Transverse colon (tissue), 4 donors: ENCODE measurements around the gene HMCN1. TPM values are rescaled to one million over a fixed set of nuclear protein-coding genes. Genes with fewer than 3 reads are reported as not detected.

Experiments used
- DNase-seq: peaks from one replicate; pipeline ENCODE4 v3.0.0-alpha.2; 2019
- H3K27ac ChIP-seq, 4 donors: fragments of 200-600 bp; sonication (generic); 2 replicates each; pipeline ENCODE4 v1.5.1; 2016 to 2018; ENCODE audit warnings: inconsistent platforms in 4 of 4
- H3K27me3 ChIP-seq: fragments of 200-600 bp; sonication (generic); 2 replicates; pipeline ENCODE4 v1.5.1; 2017; ENCODE audit warnings: inconsistent platforms
- H3K36me3 ChIP-seq, 4 donors: fragments of 200-600 bp; sonication (generic); 2 replicates each; pipeline ENCODE4 v1.5.1; 2017 to 2019; ENCODE audit warnings: inconsistent platforms in 4 of 4
- H3K4me1 ChIP-seq, 4 donors: fragments of 200-600 bp; sonication (generic); 2 replicates each; pipeline ENCODE4 v1.5.1; 2017 to 2020; ENCODE audit warnings: inconsistent platforms in 4 of 4
- H3K4me3 ChIP-seq, 4 donors: fragments of 200-600 bp; sonication (generic); 1 replicate in 1 of 4; 2 replicates in 3 of 4; pipeline versions ENCODE4 v1.5.1 to v1.6.1; 2017 to 2019; ENCODE audit warnings: inconsistent platforms in 4 of 4
- H3K9me3 ChIP-seq, 2 donors: fragments of 200-600 bp; sonication (generic); 2 replicates each; pipeline ENCODE4 v1.5.1; 2017 to 2019; ENCODE audit warnings: inconsistent platforms in 2 of 2
- EP300 ChIP-seq: sonication (generic); formaldehyde crosslinking; IDR thresholded peaks from one replicate; pipeline ENCODE4 v1.6.1; 2017; ENCODE audit warnings: antibody characterized with exemption, low read depth
- POLR2A ChIP-seq: fragments of 450-650 bp; IDR thresholded peaks from one replicate; pipeline ENCODE4 v1.6.1; 2016; ENCODE audit warnings: antibody characterized with exemption, mild to moderate bottlenecking, moderate library complexity
- POLR2AphosphoS5 ChIP-seq, 3 donors: sonication (generic); formaldehyde crosslinking; IDR thresholded peaks; one replicate each; pipeline ENCODE4 v1.6.1; 2016; ENCODE audit warnings: antibody characterized with exemption in 3 of 3
- WGBS, 2 donors: methylation state at CpG; one replicate each; pipeline ENCODE4 v1.1.5; 2018; ENCODE audit warnings: low coverage in 1 of 2; 5-methylcytosine and 5-hydroxymethylcytosine counted together
- in situ Hi-C, 4 donors: fragments of 200-750 bp; cut with MboI; loops; one replicate each; pipeline versions ENCODE4 v1.15.0 to v1.15.1; 2017; ENCODE audit warnings: low sequenced_read_pairs in 3 of 4, low pct_ligation_motif_present in 1 of 4, low pct_unique_long_range_greater_than_20kb in 1 of 4
- intact Hi-C: fragments of 100-400 bp; cut with DNase I; formaldehyde crosslinking; loops from one replicate; pipeline ENCODE4 v1.15.1; 2023; ENCODE audit warnings: low total_unique reads
- total RNA-seq, 4 donors: library from RNA; depleted of rRNA; stranded (reverse); fragments of >200 nt; gene quantifications; one replicate each; pipeline ENCODE4 v1.1.0, GENCODE V29; 2016
- TF ChIP-seq, protein P1 (sequence below), 5 experiments: fragments of 200-600 bp in 3 of 5; fragments of 450-650 bp in 2 of 5; sonication (generic) in 3 of 5; IDR thresholded peaks; 1 replicate in 2 of 5; 2 replicates in 3 of 5; pipeline ENCODE4 v1.5.1; 2016 to 2017; ENCODE audit warnings: antibody characterized with exemption in 5 of 5, inconsistent platforms in 3 of 5, mild to moderate bottlenecking in 2 of 5, moderate library complexity in 1 of 5

HMCN1 gene
- total RNA-seq, 4 donors from 2014 or later = 1.1 to 2.7 (median 2.1) TPM

DNA sequence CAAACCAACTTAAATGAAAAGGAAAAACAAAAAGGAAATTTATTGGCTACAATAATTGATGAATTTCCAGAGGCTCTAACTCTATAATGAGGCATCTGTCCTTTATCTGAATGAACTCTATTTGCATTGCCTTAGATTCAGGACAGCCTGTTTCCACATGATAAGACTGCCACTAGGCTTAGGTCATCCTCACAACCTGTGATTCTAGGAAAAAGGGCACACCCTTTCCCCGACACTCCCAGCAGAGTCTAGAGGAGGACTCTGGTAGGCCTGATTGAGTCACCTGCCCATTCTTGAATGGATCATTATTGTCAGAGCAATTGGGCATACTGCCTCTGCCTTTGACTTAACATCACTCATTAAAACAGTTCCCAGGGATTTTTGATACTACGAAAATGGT is 378.1 kb downstream of the HMCN1 start:
- no peaks in the 10 kb centered on the region for H3K36me3 ChIP-seq
- no peak for DNase-seq
- H3K4me3 ChIP-seq = no peak overlapping the region
- H3K27ac ChIP-seq = no peak overlapping the region
- in situ Hi-C loops (no loop called here), intact Hi-C loops (no loop called here)
- 90 to 100% methylated on average over 1 to 2 of the region's 2 CpGs for WGBS, 2 donors
- no peak for TF ChIP-seq POLR2AphosphoS5 (IDR thresholded peaks at IDR 0.05)
- no peak for TF ChIP-seq POLR2A
- TF ChIP-seq EP300 = no peak
- TF ChIP-seq, protein P1, sequence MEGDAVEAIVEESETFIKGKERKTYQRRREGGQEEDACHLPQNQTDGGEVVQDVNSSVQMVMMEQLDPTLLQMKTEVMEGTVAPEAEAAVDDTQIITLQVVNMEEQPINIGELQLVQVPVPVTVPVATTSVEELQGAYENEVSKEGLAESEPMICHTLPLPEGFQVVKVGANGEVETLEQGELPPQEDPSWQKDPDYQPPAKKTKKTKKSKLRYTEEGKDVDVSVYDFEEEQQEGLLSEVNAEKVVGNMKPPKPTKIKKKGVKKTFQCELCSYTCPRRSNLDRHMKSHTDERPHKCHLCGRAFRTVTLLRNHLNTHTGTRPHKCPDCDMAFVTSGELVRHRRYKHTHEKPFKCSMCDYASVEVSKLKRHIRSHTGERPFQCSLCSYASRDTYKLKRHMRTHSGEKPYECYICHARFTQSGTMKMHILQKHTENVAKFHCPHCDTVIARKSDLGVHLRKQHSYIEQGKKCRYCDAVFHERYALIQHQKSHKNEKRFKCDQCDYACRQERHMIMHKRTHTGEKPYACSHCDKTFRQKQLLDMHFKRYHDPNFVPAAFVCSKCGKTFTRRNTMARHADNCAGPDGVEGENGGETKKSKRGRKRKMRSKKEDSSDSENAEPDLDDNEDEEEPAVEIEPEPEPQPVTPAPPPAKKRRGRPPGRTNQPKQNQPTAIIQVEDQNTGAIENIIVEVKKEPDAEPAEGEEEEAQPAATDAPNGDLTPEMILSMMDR (IDR thresholded peaks at IDR 0.05) = no peak
- H3K27me3 ChIP-seq = no peaks in the 10 kb centered on the region
- H3K4me1 ChIP-seq = no peaks in the 10 kb centered on the region
- H3K9me3 ChIP-seq = no peaks in the 10 kb centered on the region

- intact Hi-C loops (no loop called here), in situ Hi-C loops (no loop called here)
- H3K4me1 ChIP-seq = no peaks in the 10 kb centered on the region
- TF ChIP-seq, protein P1 (IDR thresholded peaks at IDR 0.05) = no peak
- TF ChIP-seq POLR2A = no peak
- no peak for TF ChIP-seq EP300
- no peak for TF ChIP-seq POLR2AphosphoS5 (IDR thresholded peaks at IDR 0.05)
- no peak overlapping the region for H3K4me3 ChIP-seq
- no peak for DNase-seq
- no peaks in the 10 kb centered on the region for H3K36me3 ChIP-seq
- no peak overlapping the region for H3K27ac ChIP-seq
- no peaks in the 10 kb centered on the region for H3K27me3 ChIP-seq
- no peaks in the 10 kb centered on the region for H3K9me3 ChIP-seq
Observed at GRCh38 chr1:186113461-186113860, 379.3 kb downstream of the HMCN1 start.

GRCh38 chr1:186118724-186119123 is 384.5 kb downstream of the HMCN1 start:
- no peak for TF ChIP-seq POLR2AphosphoS5 (IDR thresholded peaks at IDR 0.05)
- TF ChIP-seq, protein P1 (IDR thresholded peaks at IDR 0.05) = no peak
- no peak for TF ChIP-seq EP300
- no peak for TF ChIP-seq POLR2A
- no peak for DNase-seq

GRCh38 chr1:186122837-186123236 is 388.6 kb downstream of the HMCN1 start:
- H3K4me1 ChIP-seq = no peaks in the 10 kb centered on the region

More at GRCh38 chr1:186118724-186119123, 384.5 kb downstream of the HMCN1 start:
- WGBS, 2 donors = 87 to 92% methylated on average over 1 of the region's 1 CpG
- intact Hi-C loops (no loop called here), in situ Hi-C loops (no loop called here)
- Histone ChIP-seq H3K4me1 (no peaks in the 10 kb centered on the region), H3K4me3 (no peak overlapping the region), H3K9me3 (no peaks in the 10 kb centered on the region), H3K36me3 (no peaks in the 10 kb centered on the region), H3K27me3 (no peaks in the 10 kb centered on the region), H3K27ac (no peak overlapping the region)

More at GRCh38 chr1:186122837-186123236, 388.6 kb downstream of the HMCN1 start:
- Histone ChIP-seq H3K27me3 (no peaks in the 10 kb centered on the region), H3K9me3 (no peaks in the 10 kb centered on the region), H3K4me3 (no peak overlapping the region), H3K27ac (no peak overlapping the region), H3K36me3 (no peaks in the 10 kb centered on the region)
- no peak for DNase-seq
- in situ Hi-C loops = no loop called here
- intact Hi-C loops = no loop called here
- TF ChIP-seq, protein P1 (IDR thresholded peaks at IDR 0.05) = no peak
- TF ChIP-seq EP300 (no peak), POLR2AphosphoS5 (IDR thresholded peaks at IDR 0.05) (no peak), POLR2A (no peak)
- WGBS, 2 donors = 89 to 97% methylated on average over 3 to 9 of the region's 9 CpGs
